Keratinocyte (primary cell): ENCODE results near the gene LRRC8D. TPM values are rescaled to one million over a fixed set of nuclear protein-coding genes. Genes with fewer than 3 reads are reported as not detected.

Experiments used
- DNase-seq: peaks from one replicate; pipeline ENCODE4 v3.0.0-alpha.2; 2011; ENCODE audit warnings: low read depth, missing footprints, low spot score
- FAIRE-seq: peaks from 2 replicates; lab custom pipeline; 2011; peaks lifted over from hg19 to GRCh38; lab: Jason Lieb, UNC
- H2AFZ ChIP-seq: 2 replicates; pipeline ENCODE4 v1.6.0; 2012; ENCODE audit warnings: low read length, control low read depth, inconsistent platforms; ENCODE audit not compliant: control insufficient read depth
- H3K27ac ChIP-seq: 2 replicates; pipeline ENCODE4 v1.5.1; 2011; ENCODE audit warnings: low read length; ENCODE audit not compliant: control insufficient read depth, insufficient read depth
- H3K27me3 ChIP-seq: 3 replicates; pipeline ENCODE4 v1.6.0; 2011; ENCODE audit warnings: low read length; ENCODE audit not compliant: control insufficient read depth, insufficient read depth; ENCODE audit errors: extremely low read depth
- H3K36me3 ChIP-seq, 2 experiments: 2 replicates in 1 of 2; 3 replicates in 1 of 2; pipeline ENCODE4 v1.5.1; 2011; ENCODE audit warnings: low read length in 2 of 2, mild to moderate bottlenecking in 1 of 2; ENCODE audit not compliant: control insufficient read depth in 2 of 2, insufficient read depth in 2 of 2; ENCODE audit errors: extremely low read depth in 1 of 2
- H3K4me1 ChIP-seq: 3 replicates; pipeline ENCODE4 v1.5.1; 2011; ENCODE audit warnings: low read length; ENCODE audit not compliant: control insufficient read depth, insufficient read depth; ENCODE audit errors: extremely low read depth
- H3K4me2 ChIP-seq: 3 replicates; pipeline ENCODE4 v1.6.0; 2011; ENCODE audit warnings: low read depth, low read length; ENCODE audit not compliant: control insufficient read depth, insufficient read depth; ENCODE audit errors: extremely low read depth
- H3K4me3 ChIP-seq, 3 experiments: fragments of 200-600 bp in 1 of 3; sonication (generic) in 1 of 3; 2 replicates in 2 of 3; 3 replicates in 1 of 3; pipeline ENCODE4 v1.5.1; 2011 to 2016; ENCODE audit warnings: low read length in 3 of 3, mild to moderate bottlenecking in 3 of 3, control low read depth in 2 of 3, inconsistent platforms in 1 of 3, low read depth in 1 of 3, mixed read lengths in 1 of 3, mixed run types in 1 of 3, moderate library complexity in 1 of 3; ENCODE audit not compliant: control insufficient read depth in 2 of 3, insufficient read depth in 2 of 3; ENCODE audit errors: extremely low read depth in 1 of 3
- H3K79me2 ChIP-seq: 2 replicates; pipeline ENCODE4 v1.6.0; 2012; ENCODE audit warnings: low read length; ENCODE audit not compliant: control insufficient read depth, insufficient read depth
- H3K9ac ChIP-seq: 3 replicates; pipeline ENCODE4 v1.6.0; 2011; ENCODE audit warnings: low read length; ENCODE audit not compliant: control insufficient read depth, insufficient read depth; ENCODE audit errors: extremely low read depth
- H3K9me1 ChIP-seq: 3 replicates; pipeline ENCODE4 v1.6.0; 2011; ENCODE audit warnings: low read length; ENCODE audit not compliant: control insufficient read depth, insufficient read depth; ENCODE audit errors: extremely low read depth
- H3K9me3 ChIP-seq: 2 replicates; pipeline ENCODE4 v1.5.1; 2012; ENCODE audit warnings: low read depth, low read length; ENCODE audit not compliant: control insufficient read depth
- H4K20me1 ChIP-seq: 3 replicates; pipeline ENCODE4 v1.6.0; 2011; ENCODE audit warnings: low read length; ENCODE audit not compliant: control insufficient read depth, insufficient read depth; ENCODE audit errors: extremely low read depth
- EZH2 ChIP-seq: IDR thresholded peaks from one replicate; pipeline ENCODE4 v1.6.1; 2012; ENCODE audit warnings: inconsistent platforms, mild to moderate bottlenecking, low read length, moderate library complexity
- dilution Hi-C: fragments of 300-500 bp; cut with MboI; formaldehyde crosslinking; loops from one replicate; pipeline ENCODE4 v1.7.0; 2020; ENCODE audit warnings: low sequenced_read_pairs; ENCODE audit not compliant: extremely low pct_ligation_motif_present
- polyA plus RNA-seq, 5 experiments: library from polyadenylated mRNA; depleted of rRNA in 3 of 5; stranded (reverse) in 3 of 5; stranded (forward) in 1 of 5; unstranded in 1 of 5; fragments of >200 nt; gene quantifications; 1 replicate in 1 of 5; 2 replicates in 3 of 5; 3 replicates in 1 of 5; pipeline versions ENCODE4 v1.2.1 to v1.2.3, GENCODE V29; 2011 to 2012; ENCODE audit warnings: missing spikeins in 2 of 5, low read depth in 1 of 5, low replicate concordance in 1 of 5
- TF ChIP-seq, protein P1 (sequence below), 3 experiments: IDR thresholded peaks in 1 of 3; conservative IDR thresholded peaks in 1 of 3; optimal IDR thresholded peaks in 1 of 3; 2 replicates in 2 of 3; 3 replicates in 1 of 3; pipeline versions ENCODE3 to v1.5.1; 2011; ENCODE audit warnings: low read length in 3 of 3, mild to moderate bottlenecking in 3 of 3, moderate library complexity in 2 of 3, control low read depth in 1 of 3, inconsistent platforms in 1 of 3; ENCODE audit not compliant: insufficient read depth in 2 of 3; ENCODE audit errors: extremely low read depth in 1 of 3

LRRC8D gene
- polyA plus RNA-seq, 1 donor (not counting 4 experiments of a cell fraction or from before 2014, with no cell fraction given): 54.7 TPM

DNA sequence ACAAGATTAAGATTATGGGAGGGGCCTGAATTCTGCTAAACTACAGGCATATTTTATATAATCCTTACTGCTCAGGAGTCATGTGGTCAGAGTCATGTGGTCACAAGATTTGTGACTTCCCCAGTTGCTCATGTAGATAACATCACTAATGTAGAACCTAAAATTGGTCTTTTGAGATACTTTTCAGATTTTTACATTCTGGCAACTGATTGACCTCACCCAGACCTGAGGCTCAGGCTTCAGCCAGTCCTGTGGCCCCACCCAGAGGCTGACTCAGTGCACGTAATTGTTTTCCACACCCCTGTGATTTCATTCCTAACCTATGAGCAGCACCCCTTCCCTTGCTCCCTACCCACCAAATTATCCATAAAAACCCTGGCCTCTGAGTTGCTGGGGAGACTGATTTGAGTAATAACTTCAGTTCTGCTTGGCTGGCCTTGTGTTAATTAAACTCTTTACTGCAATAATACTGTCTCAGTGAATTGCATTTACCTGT, 132.3 kb downstream of the LRRC8D start:
- Histone ChIP-seq H2AFZ (peak overlapping the region; percentile 75), H3K36me3 (no peaks in the 10 kb centered on the region), H3K9me3 (no peaks in the 10 kb centered on the region), H3K27ac (peak overlapping the region; percentile 75), H3K9me1 (no peaks in the 10 kb centered on the region), H3K79me2 (no peaks in the 10 kb centered on the region), H3K4me1 (peaks cover 26% of the 10 kb centered on the region), H4K20me1 (no peaks in the 10 kb centered on the region), H3K4me2 (peak overlapping the region; percentile 45), H3K27me3 (no peaks in the 10 kb centered on the region), H3K4me3 (no peak overlapping the region), H3K9ac (peak overlapping the region; percentile 39)
- DNase-seq: peak; percentile 79
- FAIRE-seq: peak; percentile 86
- dilution Hi-C loops: no loop called here
- no peak for TF ChIP-seq EZH2
- TF ChIP-seq, protein P1, sequence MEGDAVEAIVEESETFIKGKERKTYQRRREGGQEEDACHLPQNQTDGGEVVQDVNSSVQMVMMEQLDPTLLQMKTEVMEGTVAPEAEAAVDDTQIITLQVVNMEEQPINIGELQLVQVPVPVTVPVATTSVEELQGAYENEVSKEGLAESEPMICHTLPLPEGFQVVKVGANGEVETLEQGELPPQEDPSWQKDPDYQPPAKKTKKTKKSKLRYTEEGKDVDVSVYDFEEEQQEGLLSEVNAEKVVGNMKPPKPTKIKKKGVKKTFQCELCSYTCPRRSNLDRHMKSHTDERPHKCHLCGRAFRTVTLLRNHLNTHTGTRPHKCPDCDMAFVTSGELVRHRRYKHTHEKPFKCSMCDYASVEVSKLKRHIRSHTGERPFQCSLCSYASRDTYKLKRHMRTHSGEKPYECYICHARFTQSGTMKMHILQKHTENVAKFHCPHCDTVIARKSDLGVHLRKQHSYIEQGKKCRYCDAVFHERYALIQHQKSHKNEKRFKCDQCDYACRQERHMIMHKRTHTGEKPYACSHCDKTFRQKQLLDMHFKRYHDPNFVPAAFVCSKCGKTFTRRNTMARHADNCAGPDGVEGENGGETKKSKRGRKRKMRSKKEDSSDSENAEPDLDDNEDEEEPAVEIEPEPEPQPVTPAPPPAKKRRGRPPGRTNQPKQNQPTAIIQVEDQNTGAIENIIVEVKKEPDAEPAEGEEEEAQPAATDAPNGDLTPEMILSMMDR (optimal IDR thresholded peaks at IDR 0.05 in 1 of 3, IDR thresholded peaks at IDR 0.05 in 1 of 3, conservative IDR thresholded peaks at IDR 0.05 in 1 of 3; ENCODE audit: extremely low read depth in 1 of 3, insufficient read depth in 2 of 3, low read length in 3 of 3): peak in 1 of 3 experiments; percentile 43

DNA sequence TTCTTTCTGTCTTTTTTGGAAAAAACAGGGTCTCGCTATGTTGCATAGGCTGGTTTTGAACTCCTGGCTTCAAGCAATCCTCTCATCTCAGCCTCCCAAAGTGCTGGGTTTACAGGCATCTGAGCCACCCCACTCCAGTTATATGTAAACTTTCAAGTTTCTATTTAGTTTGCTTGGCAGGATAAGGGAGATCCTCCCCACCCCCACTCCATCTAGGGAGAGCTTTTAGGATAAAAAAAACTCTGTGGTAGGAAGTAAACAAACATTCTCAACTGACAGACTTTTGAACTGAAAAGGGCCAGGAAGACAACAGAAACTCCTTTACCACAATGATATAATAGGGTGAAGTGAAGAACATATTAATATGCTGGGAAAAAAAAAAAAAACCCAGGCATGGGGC, 133.1 kb downstream of the LRRC8D start:
- Histone ChIP-seq H3K79me2 (no peaks in the 10 kb centered on the region), H3K9me3 (no peaks in the 10 kb centered on the region), H3K27me3 (no peaks in the 10 kb centered on the region), H3K36me3 (no peaks in the 10 kb centered on the region), H3K4me2 (no peak overlapping the region), H3K9me1 (no peaks in the 10 kb centered on the region), H3K27ac (peak overlapping the region; percentile 75), H3K4me1 (peaks cover 26% of the 10 kb centered on the region), H3K9ac (no peak overlapping the region), H4K20me1 (no peaks in the 10 kb centered on the region), H3K4me3 (no peak overlapping the region), H2AFZ (no peak overlapping the region)
- dilution Hi-C loops: no loop called here
- TF ChIP-seq EZH2: no peak
- TF ChIP-seq, protein P1 (optimal IDR thresholded peaks at IDR 0.05 in 1 of 3, IDR thresholded peaks at IDR 0.05 in 1 of 3, conservative IDR thresholded peaks at IDR 0.05 in 1 of 3; ENCODE audit: extremely low read depth in 1 of 3, insufficient read depth in 2 of 3, low read length in 3 of 3): no peak
- DNase-seq (no peak), FAIRE-seq (no peak)
